GM12878 (cell line): ENCODE results near the gene RNF150. TPM values are rescaled to one million over a fixed set of nuclear protein-coding genes. Genes with fewer than 3 reads are reported as not detected.

Experiments
- ATAC-seq: fragments of 200-7000 bp; cut with Tn5 transposase; 3 replicates; pipeline ENCODE4 v1.9.1; 2020; ENCODE audit warnings: mild to moderate bottlenecking, moderate library complexity
- BruUV-seq: library from RNA; stranded (reverse); fragments of 400-500 nt; replicated peaks from 2 replicates; lab custom pipeline; 2021; lab: Mats Ljungman, UMichigan
- CTCF ChIA-PET: fragments of 300-600 bp; sonication (Branson Sonifier 250); formaldehyde crosslinking; extraction: SDS; loops from one replicate; lab custom pipeline; 2021; ENCODE audit warnings: inconsistent platforms; lab: Yijun Ruan, JAX
- POLR2A ChIA-PET: fragments of 350-600 bp; formaldehyde crosslinking; extraction: SDS; loops from one replicate; lab custom pipeline; 2021; ENCODE audit warnings: inconsistent platforms; lab: Charles Lee
- RAD21 ChIA-PET: fragments of 300-600 bp; sonication (Branson Sonifier 250); formaldehyde crosslinking; loops from one replicate; lab custom pipeline; 2023; ENCODE audit warnings: antibody characterized with exemption; ENCODE audit not compliant: unreplicated experiment; lab: Charles Lee
- SMC1A ChIA-PET: fragments of 300-600 bp; sonication (Branson Sonifier 250); formaldehyde crosslinking; loops from one replicate; lab custom pipeline; 2023; ENCODE audit not compliant: unreplicated experiment, uncharacterized antibody; lab: Charles Lee
- DNase-seq: peaks from one replicate; pipeline ENCODE4 v3.0.0-alpha.2; 2011; ENCODE audit warnings: low read depth, low spot score
- FAIRE-seq: peaks from 3 replicates; lab custom pipeline; 2011; peaks lifted over from hg19 to GRCh38; lab: Jason Lieb, UNC
- H2AFZ ChIP-seq: 2 replicates; pipeline ENCODE4 v1.6.0; 2011; ENCODE audit warnings: low read depth, low read length, control low read depth; ENCODE audit not compliant: control insufficient read depth
- H3K27ac ChIP-seq: 2 replicates; pipeline ENCODE4 v1.5.1; 2011; ENCODE audit warnings: control low read depth; ENCODE audit not compliant: control insufficient read depth, insufficient read depth
- H3K27me3 ChIP-seq, 2 experiments: replicated peaks in 1 of 2; 2 replicates each; pipeline versions ENCODE4 v1.6.0 to v1.6.1; 2011; ENCODE audit warnings: low read length in 1 of 2; ENCODE audit not compliant: control insufficient read depth in 2 of 2, insufficient read depth in 2 of 2
- H3K36me3 ChIP-seq, 2 experiments: 2 replicates each; pipeline ENCODE4 v1.5.1; 2011; ENCODE audit warnings: low read length in 1 of 2; ENCODE audit not compliant: control insufficient read depth in 2 of 2, insufficient read depth in 2 of 2
- H3K4me1 ChIP-seq: 2 replicates; pipeline ENCODE4 v1.6.1; 2011; ENCODE audit warnings: mild to moderate bottlenecking, low read length, moderate library complexity, mixed read lengths; ENCODE audit not compliant: control insufficient read depth, insufficient read depth
- H3K4me2 ChIP-seq: 2 replicates; pipeline ENCODE4 v1.6.0; 2011; ENCODE audit warnings: control low read depth; ENCODE audit not compliant: control insufficient read depth, insufficient read depth
- H3K4me3 ChIP-seq: fragments of 200-600 bp; sonication (generic); 2 replicates; pipeline ENCODE4 v1.5.1; 2016
- H3K79me2 ChIP-seq: 2 replicates; pipeline ENCODE4 v1.6.0; 2011; ENCODE audit warnings: low read length; ENCODE audit not compliant: control insufficient read depth, insufficient read depth
- H3K9ac ChIP-seq: 2 replicates; pipeline ENCODE4 v1.8.0; 2011; ENCODE audit warnings: low read length, control low read depth, mixed read lengths; ENCODE audit not compliant: control insufficient read depth, insufficient read depth
- H3K9me3 ChIP-seq: replicated peaks from 3 replicates; pipeline ENCODE4 v1.5.1; 2011; ENCODE audit warnings: mild to moderate bottlenecking, low read length; ENCODE audit not compliant: control insufficient read depth, insufficient read depth
- H4K20me1 ChIP-seq: 2 replicates; pipeline ENCODE4 v1.6.0; 2011; ENCODE audit not compliant: control insufficient read depth, insufficient read depth
- ATF2 ChIP-seq: IDR thresholded peaks from 2 replicates; pipeline ENCODE4 v1.6.1; 2012; ENCODE audit warnings: low read length, inconsistent platforms
- CEBPZ ChIP-seq: fragments of 150-350 bp; IDR thresholded peaks from 2 replicates; pipeline ENCODE4 v1.6.1; 2016; ENCODE audit warnings: low read depth, low read length
- ETV6 ChIP-seq, 2 experiments: fragments of 450-650 bp in 1 of 2; IDR thresholded peaks in 1 of 2; conservative IDR thresholded peaks in 1 of 2; 2 replicates each; pipeline ENCODE4 v1.6.1; 2014; ENCODE audit warnings: antibody characterized with exemption in 1 of 2, borderline replicate concordance in 1 of 2, low read depth in 1 of 2, mild to moderate bottlenecking in 1 of 2, moderate library complexity in 1 of 2
- ZNF207 ChIP-seq: fragments of 450-650 bp; IDR thresholded peaks from 2 replicates; pipeline ENCODE4 v1.6.1; 2014; ENCODE audit warnings: antibody characterized with exemption, mild to moderate bottlenecking, borderline replicate concordance
- WGBS: methylation state at CpG from one replicate; pipeline ENCODE4 v1.1.6; 2016; ENCODE audit warnings: low lambda C conversion rate; ENCODE audit not compliant: insufficient replicate concordance, insufficient coverage; ENCODE audit errors: missing lambda C conversion rate; 5-methylcytosine and 5-hydroxymethylcytosine counted together
- in situ Hi-C: fragments of 300-500 bp; cut with MboI; formaldehyde crosslinking; loops from 9 replicates; pipeline ENCODE4 v1.14.3; 2018; ENCODE audit warnings: mixed read lengths
- intact Hi-C: fragments of 100-400 bp; cut with micrococcal nuclease; formaldehyde crosslinking; loops from one replicate; pipeline ENCODE4 v1.14.2; 2022; ENCODE audit not compliant: unreplicated experiment
- polyA plus RNA-seq, 11 experiments: library from polyadenylated mRNA; depleted of rRNA in 4 of 11; unstranded in 6 of 11; stranded (reverse) in 5 of 11; fragments of >200 nt; fragmentation: Nextera tagmentation in 4 of 11; fragmentation: Illumina TruSeq in 1 of 11; extraction: Ambion mirVana in 4 of 11; extraction: Trizol in 1 of 11; gene quantifications; 1 replicate in 1 of 11; 2 replicates in 10 of 11; pipeline versions ENCODE4 v1.2.1 to v1.2.3, GENCODE V29; 2011 to 2016; ENCODE audit warnings: inconsistent platforms in 2 of 11, missing spikeins in 2 of 11, low read depth in 1 of 11
- total RNA-seq, 4 experiments: library from RNA; depleted of rRNA in 3 of 4; stranded (reverse); fragments of >200 nt in 3 of 4; fragmentation: Illumina TruSeq in 1 of 4; extraction: Trizol in 1 of 4; gene quantifications; 2 replicates each; pipeline versions ENCODE4 v1.2.1 to v1.2.3, GENCODE V29; 2013 to 2021
- TF ChIP-seq, protein P1 (sequence below): IDR thresholded peaks from 2 replicates; pipeline ENCODE4 v1.6.1; 2012; ENCODE audit warnings: mild to moderate bottlenecking, low read depth, low read length
- TF ChIP-seq, protein P2 (sequence below): IDR thresholded peaks from 2 replicates; pipeline ENCODE4 v1.6.1; 2012; ENCODE audit warnings: low read depth, low read length, improper control_type of control experiment
- TF ChIP-seq, protein P3 (sequence below): fragments of 450-650 bp; IDR thresholded peaks from 2 replicates; pipeline ENCODE4 v1.6.1; 2014; ENCODE audit warnings: mild to moderate bottlenecking
- TF ChIP-seq, protein P4 (sequence below): fragments of 450-650 bp; conservative IDR thresholded peaks from 2 replicates; pipeline ENCODE4 v1.6.1; 2017; ENCODE audit warnings: mild to moderate bottlenecking, moderate library complexity

Gene RNF150
- total and polyA plus RNA-seq, 10 of the 15 experiments (the other 5 are each of a cell fraction or from before 2014, with no cell fraction given): 0.01 to 2.3 (median 0.04) TPM; not detected in 6

GRCh38 chr4:140819610-140820009 is 313.7 kb downstream of the RNF150 start:
- BruUV-seq: no TSS peak
- Histone ChIP-seq H3K4me2 (no peak overlapping the region), H4K20me1 (no peaks in the 10 kb centered on the region), H2AFZ (no peak overlapping the region), H3K9me3 (no peaks in the 10 kb centered on the region), H3K27me3 (no peaks in the 10 kb centered on the region), H3K9ac (no peak overlapping the region), H3K4me1 (no peaks in the 10 kb centered on the region), H3K36me3 (no peaks in the 10 kb centered on the region), H3K4me3 (no peak overlapping the region), H3K27ac (no peak overlapping the region), H3K79me2 (no peaks in the 10 kb centered on the region)
- ChIA-PET RAD21 (interaction anchor here (0.6 kb wide), 1 partner anchor 208 kb away, joined by 5 read pairs; no protein-coding TSS in a partner anchor), SMC1A (no interaction called here), CTCF (interaction anchor here (0.6 kb wide), 1 partner anchor 35 kb away, joined by 4 read pairs; no protein-coding TSS in a partner anchor), POLR2A (interaction anchor here (0.7 kb wide), 2 partner anchors 294 to 678 kb away, joined by 4 to 7 read pairs; no protein-coding TSS in a partner anchor)
- DNase-seq (no peak), FAIRE-seq (no peak), ATAC-seq (no peak)
- in situ Hi-C loops (no loop called here), intact Hi-C loops (no loop called here)
- WGBS: 50% methylated on average over 1 of the region's 1 CpG
- no peak for TF ChIP-seq ATF2
- no peak for TF ChIP-seq ZNF207
- TF ChIP-seq, protein P1, sequence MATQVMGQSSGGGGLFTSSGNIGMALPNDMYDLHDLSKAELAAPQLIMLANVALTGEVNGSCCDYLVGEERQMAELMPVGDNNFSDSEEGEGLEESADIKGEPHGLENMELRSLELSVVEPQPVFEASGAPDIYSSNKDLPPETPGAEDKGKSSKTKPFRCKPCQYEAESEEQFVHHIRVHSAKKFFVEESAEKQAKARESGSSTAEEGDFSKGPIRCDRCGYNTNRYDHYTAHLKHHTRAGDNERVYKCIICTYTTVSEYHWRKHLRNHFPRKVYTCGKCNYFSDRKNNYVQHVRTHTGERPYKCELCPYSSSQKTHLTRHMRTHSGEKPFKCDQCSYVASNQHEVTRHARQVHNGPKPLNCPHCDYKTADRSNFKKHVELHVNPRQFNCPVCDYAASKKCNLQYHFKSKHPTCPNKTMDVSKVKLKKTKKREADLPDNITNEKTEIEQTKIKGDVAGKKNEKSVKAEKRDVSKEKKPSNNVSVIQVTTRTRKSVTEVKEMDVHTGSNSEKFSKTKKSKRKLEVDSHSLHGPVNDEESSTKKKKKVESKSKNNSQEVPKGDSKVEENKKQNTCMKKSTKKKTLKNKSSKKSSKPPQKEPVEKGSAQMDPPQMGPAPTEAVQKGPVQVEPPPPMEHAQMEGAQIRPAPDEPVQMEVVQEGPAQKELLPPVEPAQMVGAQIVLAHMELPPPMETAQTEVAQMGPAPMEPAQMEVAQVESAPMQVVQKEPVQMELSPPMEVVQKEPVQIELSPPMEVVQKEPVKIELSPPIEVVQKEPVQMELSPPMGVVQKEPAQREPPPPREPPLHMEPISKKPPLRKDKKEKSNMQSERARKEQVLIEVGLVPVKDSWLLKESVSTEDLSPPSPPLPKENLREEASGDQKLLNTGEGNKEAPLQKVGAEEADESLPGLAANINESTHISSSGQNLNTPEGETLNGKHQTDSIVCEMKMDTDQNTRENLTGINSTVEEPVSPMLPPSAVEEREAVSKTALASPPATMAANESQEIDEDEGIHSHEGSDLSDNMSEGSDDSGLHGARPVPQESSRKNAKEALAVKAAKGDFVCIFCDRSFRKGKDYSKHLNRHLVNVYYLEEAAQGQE: no peak
- TF ChIP-seq, protein P2, sequence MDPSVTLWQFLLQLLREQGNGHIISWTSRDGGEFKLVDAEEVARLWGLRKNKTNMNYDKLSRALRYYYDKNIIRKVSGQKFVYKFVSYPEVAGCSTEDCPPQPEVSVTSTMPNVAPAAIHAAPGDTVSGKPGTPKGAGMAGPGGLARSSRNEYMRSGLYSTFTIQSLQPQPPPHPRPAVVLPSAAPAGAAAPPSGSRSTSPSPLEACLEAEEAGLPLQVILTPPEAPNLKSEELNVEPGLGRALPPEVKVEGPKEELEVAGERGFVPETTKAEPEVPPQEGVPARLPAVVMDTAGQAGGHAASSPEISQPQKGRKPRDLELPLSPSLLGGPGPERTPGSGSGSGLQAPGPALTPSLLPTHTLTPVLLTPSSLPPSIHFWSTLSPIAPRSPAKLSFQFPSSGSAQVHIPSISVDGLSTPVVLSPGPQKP: no peak
- TF ChIP-seq, protein P3, sequence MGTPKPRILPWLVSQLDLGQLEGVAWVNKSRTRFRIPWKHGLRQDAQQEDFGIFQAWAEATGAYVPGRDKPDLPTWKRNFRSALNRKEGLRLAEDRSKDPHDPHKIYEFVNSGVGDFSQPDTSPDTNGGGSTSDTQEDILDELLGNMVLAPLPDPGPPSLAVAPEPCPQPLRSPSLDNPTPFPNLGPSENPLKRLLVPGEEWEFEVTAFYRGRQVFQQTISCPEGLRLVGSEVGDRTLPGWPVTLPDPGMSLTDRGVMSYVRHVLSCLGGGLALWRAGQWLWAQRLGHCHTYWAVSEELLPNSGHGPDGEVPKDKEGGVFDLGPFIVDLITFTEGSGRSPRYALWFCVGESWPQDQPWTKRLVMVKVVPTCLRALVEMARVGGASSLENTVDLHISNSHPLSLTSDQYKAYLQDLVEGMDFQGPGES: no peak
- TF ChIP-seq, protein P4, sequence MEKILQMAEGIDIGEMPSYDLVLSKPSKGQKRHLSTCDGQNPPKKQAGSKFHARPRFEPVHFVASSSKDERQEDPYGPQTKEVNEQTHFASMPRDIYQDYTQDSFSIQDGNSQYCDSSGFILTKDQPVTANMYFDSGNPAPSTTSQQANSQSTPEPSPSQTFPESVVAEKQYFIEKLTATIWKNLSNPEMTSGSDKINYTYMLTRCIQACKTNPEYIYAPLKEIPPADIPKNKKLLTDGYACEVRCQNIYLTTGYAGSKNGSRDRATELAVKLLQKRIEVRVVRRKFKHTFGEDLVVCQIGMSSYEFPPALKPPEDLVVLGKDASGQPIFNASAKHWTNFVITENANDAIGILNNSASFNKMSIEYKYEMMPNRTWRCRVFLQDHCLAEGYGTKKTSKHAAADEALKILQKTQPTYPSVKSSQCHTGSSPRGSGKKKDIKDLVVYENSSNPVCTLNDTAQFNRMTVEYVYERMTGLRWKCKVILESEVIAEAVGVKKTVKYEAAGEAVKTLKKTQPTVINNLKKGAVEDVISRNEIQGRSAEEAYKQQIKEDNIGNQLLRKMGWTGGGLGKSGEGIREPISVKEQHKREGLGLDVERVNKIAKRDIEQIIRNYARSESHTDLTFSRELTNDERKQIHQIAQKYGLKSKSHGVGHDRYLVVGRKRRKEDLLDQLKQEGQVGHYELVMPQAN: no peak
- no peak for TF ChIP-seq CEBPZ
- TF ChIP-seq ETV6 (conservative IDR thresholded peaks at IDR 0.05 in 1 of 2, IDR thresholded peaks at IDR 0.05 in 1 of 2; ENCODE audit: borderline replicate concordance in 1 of 2, low read depth in 1 of 2): no peak
